ENCODE results near the gene RGS1.

The RGS1 gene

GRCh38 chr1:192543445-192543844 is 32.1 kb upstream of the RGS1 start:
- Histone ChIP-seq H3K4me3 (ENCODE audit: low read depth, low read length) (no peak overlapping the region), H3K9me3 (no peaks in the 10 kb centered on the region), H3K36me3 (no peaks in the 10 kb centered on the region), H3K27me3 (no peaks in the 10 kb centered on the region), H3K4me1 (peaks cover 6% of the 10 kb centered on the region)
- no peak for TF ChIP-seq CTCF (IDR thresholded peaks at IDR 0.05; ENCODE audit: low read depth, low read length)
- no peak for DNase-seq

- TF ChIP-seq CTCF (IDR thresholded peaks at IDR 0.05; ENCODE audit: low read depth, low read length) = no peak
- no peaks in the 10 kb centered on the region for H3K27me3 ChIP-seq
- no peaks in the 10 kb centered on the region for H3K36me3 ChIP-seq
- no peaks in the 10 kb centered on the region for H3K9me3 ChIP-seq
- DNase-seq = no peak
- peaks cover 6% of the 10 kb centered on the region for H3K4me1 ChIP-seq
- no peak overlapping the region for H3K4me3 ChIP-seq (ENCODE audit: low read depth, low read length)
Observed at GRCh38 chr1:192545896-192546521, 29.6 kb upstream of the RGS1 start.

- H3K27me3 ChIP-seq = no peaks in the 10 kb centered on the region
- H3K4me3 ChIP-seq (ENCODE audit: low read depth, low read length) = no peak overlapping the region
- H3K9me3 ChIP-seq = no peaks in the 10 kb centered on the region
- H3K36me3 ChIP-seq = no peaks in the 10 kb centered on the region
- TF ChIP-seq CTCF (IDR thresholded peaks at IDR 0.05; ENCODE audit: low read depth, low read length) = no peak
- DNase-seq = no peak
- H3K4me1 ChIP-seq = peaks cover 6% of the 10 kb centered on the region
Observed at GRCh38 chr1:192546596-192547190, 28.9 kb upstream of the RGS1 start.

GRCh38 chr1:192547501-192547900 is 28.1 kb upstream of the RGS1 start:
- Histone ChIP-seq H3K36me3 (no peaks in the 10 kb centered on the region), H3K4me3 (ENCODE audit: low read depth, low read length) (no peak overlapping the region), H3K27me3 (no peaks in the 10 kb centered on the region), H3K4me1 (peaks cover 6% of the 10 kb centered on the region), H3K9me3 (no peaks in the 10 kb centered on the region)
- no peak for TF ChIP-seq CTCF (IDR thresholded peaks at IDR 0.05; ENCODE audit: low read depth, low read length)
- no peak for DNase-seq

- DNase-seq = no peak
Observed at GRCh38 chr1:192549937-192550336, 25.6 kb upstream of the RGS1 start.

More at GRCh38 chr1:192549937-192550336, 25.6 kb upstream of the RGS1 start:
- no peak overlapping the region for H3K4me3 ChIP-seq (ENCODE audit: low read depth, low read length)
- H3K36me3 ChIP-seq = no peaks in the 10 kb centered on the region
- peaks cover 6% of the 10 kb centered on the region for H3K4me1 ChIP-seq
- H3K9me3 ChIP-seq = no peaks in the 10 kb centered on the region
- TF ChIP-seq CTCF (IDR thresholded peaks at IDR 0.05; ENCODE audit: low read depth, low read length) = no peak
- no peaks in the 10 kb centered on the region for H3K27me3 ChIP-seq
